ENCODE data around the gene HSPG2. TPM values are rescaled to one million over a fixed set of nuclear protein-coding genes. Genes with fewer than 3 reads are reported as not detected.

HSPG2 gene
- total and polyA plus RNA-seq, 7 experiments from 2014 or later = 1.0 to 20.8 (median 9.4) TPM

DNA sequence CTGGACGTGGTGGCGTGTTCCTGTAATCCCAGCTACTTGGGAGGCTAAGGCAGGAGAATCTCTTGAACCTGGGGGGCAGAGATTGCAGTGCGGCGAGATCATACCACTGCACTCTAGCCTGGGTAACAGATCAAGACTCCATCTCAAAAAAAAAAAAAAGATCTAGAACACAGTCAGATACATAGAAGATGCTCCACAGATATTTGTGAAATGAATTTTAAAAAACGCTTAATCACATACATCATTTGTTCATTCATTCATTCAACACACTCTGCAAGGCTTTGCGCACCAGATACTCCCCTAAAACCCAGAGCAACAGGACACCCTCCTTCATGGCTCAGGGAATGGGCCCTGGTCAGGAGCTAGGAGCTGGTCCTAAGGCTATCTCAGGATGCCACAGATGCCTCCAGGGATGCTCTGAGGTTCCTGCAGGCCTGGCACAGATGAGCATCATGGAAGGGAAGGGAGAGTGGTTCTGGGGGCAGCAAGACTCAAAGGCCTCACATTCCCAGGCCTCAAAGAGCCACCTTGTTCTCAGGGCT, 6.4 kb downstream of the HSPG2 start:
- POLR2A ChIA-PET = no interaction called here
- Mint-ChIP-seq H3K9me3 (no peaks in the 10 kb centered on the region), H3K27me3 (peaks cover 0 to 11% (median 5%) of the 10 kb centered on the region in 5 donors), H3K4me1 (peaks cover 8 to 21% (median 15%) of the 10 kb centered on the region in 7 donors), H3K4me3 (no peak overlapping the region), H3K27ac (no peak overlapping the region), H3K36me3 (peaks cover 0 to 5% (median 0%) of the 10 kb centered on the region in 5 donors)
- Histone ChIP-seq H3K4me3 (ENCODE audit: low read length) (no peak overlapping the region), H3K27me3 (ENCODE audit: control insufficient read depth in 2 of 2, insufficient read depth in 2 of 2, low read length in 2 of 2) (no peaks in the 10 kb centered on the region), H3K9me3 (ENCODE audit: control insufficient read depth in 2 of 3, low read length in 3 of 3) (no peaks in the 10 kb centered on the region), H3K36me3 (ENCODE audit: control insufficient read depth in 2 of 3, insufficient read depth in 3 of 3, low read length in 3 of 3) (no peaks in the 10 kb centered on the region), H3K27ac (ENCODE audit: low read depth, low read length) (no peak overlapping the region), H3K4me1 (ENCODE audit: control insufficient read depth in 2 of 2, insufficient read depth in 2 of 2, low read length in 2 of 2) (peaks cover 0 to 10% of the 10 kb centered on the region in 2 donors)
- ATAC-seq (no peak), DNase-seq (no peak)
- intact Hi-C loops (cut with micrococcal nuclease) = loop anchor here in 1 of 2 donors (10.0 kb wide), 1 partner anchor 116 kb away; the partner anchor contains the start of gene LDLRAD2
- CTCF ChIA-PET = no interaction called here

GRCh38 chr1:21930080-21930571, 7.0 kb downstream of the HSPG2 start:
- H3K4me3 Mint-ChIP-seq = no peak overlapping the region
- peaks cover 0 to 7% (median 2%) of the 10 kb centered on the region in 5 donors for H3K27me3 Mint-ChIP-seq
- no peaks in the 10 kb centered on the region for H3K9me3 Mint-ChIP-seq
- H3K27ac Mint-ChIP-seq = peak overlapping the region in 2 of 9 donors; percentile 28 to 76
- H3K36me3 Mint-ChIP-seq = peaks cover 0 to 5% (median 0%) of the 10 kb centered on the region in 5 donors
- no peak for ATAC-seq
- no peak overlapping the region for H3K4me3 ChIP-seq (ENCODE audit: low read length)
- H3K9me3 ChIP-seq (ENCODE audit: control insufficient read depth in 2 of 3, low read length in 3 of 3) = no peaks in the 10 kb centered on the region
- no peaks in the 10 kb centered on the region for H3K27me3 ChIP-seq (ENCODE audit: control insufficient read depth in 2 of 2, insufficient read depth in 2 of 2, low read length in 2 of 2)
- H3K4me1 ChIP-seq (ENCODE audit: control insufficient read depth in 2 of 2, insufficient read depth in 2 of 2, low read length in 2 of 2) = peaks cover 0 to 10% of the 10 kb centered on the region in 2 donors
- DNase-seq = no peak
- peaks cover 7 to 16% (median 10%) of the 10 kb centered on the region in 7 donors for H3K4me1 Mint-ChIP-seq
- intact Hi-C loops (cut with micrococcal nuclease) = loop anchor here in 1 of 2 donors (10.0 kb wide), 1 partner anchor 115 kb away; the partner anchor contains the start of gene LDLRAD2
- H3K27ac ChIP-seq (ENCODE audit: low read depth, low read length) = no peak overlapping the region
- H3K36me3 ChIP-seq (ENCODE audit: control insufficient read depth in 2 of 3, insufficient read depth in 3 of 3, low read length in 3 of 3) = no peaks in the 10 kb centered on the region
- ChIA-PET CTCF (no interaction called here), POLR2A (no interaction called here)

- Histone ChIP-seq H3K27me3 (ENCODE audit: control insufficient read depth in 2 of 2, insufficient read depth in 2 of 2, low read length in 2 of 2) (no peaks in the 10 kb centered on the region), H3K27ac (ENCODE audit: low read depth, low read length) (no peak overlapping the region), H3K9me3 (ENCODE audit: control insufficient read depth in 2 of 3, low read length in 3 of 3) (no peaks in the 10 kb centered on the region), H3K4me1 (ENCODE audit: control insufficient read depth in 2 of 2, insufficient read depth in 2 of 2, low read length in 2 of 2) (no peaks in the 10 kb centered on the region), H3K4me3 (ENCODE audit: low read length) (no peak overlapping the region), H3K36me3 (ENCODE audit: control insufficient read depth in 2 of 3, insufficient read depth in 3 of 3, low read length in 3 of 3) (no peaks in the 10 kb centered on the region)
- CTCF ChIA-PET = no interaction called here
- no peak for ATAC-seq
- Mint-ChIP-seq H3K4me1 (peaks cover 0 to 10% (median 0%) of the 10 kb centered on the region in 7 donors), H3K9me3 (no peaks in the 10 kb centered on the region), H3K27me3 (peaks cover 0 to 7% (median 2%) of the 10 kb centered on the region in 5 donors), H3K36me3 (peaks cover 0 to 5% (median 0%) of the 10 kb centered on the region in 5 donors), H3K4me3 (no peak overlapping the region), H3K27ac (no peak overlapping the region)
- no peak for DNase-seq
- POLR2A ChIA-PET = no interaction called here
- intact Hi-C loops (cut with micrococcal nuclease) = no loop called here
These were observed 9.4 kb downstream of the HSPG2 start for GRCh38 chr1:21927533-21928237.

DNA sequence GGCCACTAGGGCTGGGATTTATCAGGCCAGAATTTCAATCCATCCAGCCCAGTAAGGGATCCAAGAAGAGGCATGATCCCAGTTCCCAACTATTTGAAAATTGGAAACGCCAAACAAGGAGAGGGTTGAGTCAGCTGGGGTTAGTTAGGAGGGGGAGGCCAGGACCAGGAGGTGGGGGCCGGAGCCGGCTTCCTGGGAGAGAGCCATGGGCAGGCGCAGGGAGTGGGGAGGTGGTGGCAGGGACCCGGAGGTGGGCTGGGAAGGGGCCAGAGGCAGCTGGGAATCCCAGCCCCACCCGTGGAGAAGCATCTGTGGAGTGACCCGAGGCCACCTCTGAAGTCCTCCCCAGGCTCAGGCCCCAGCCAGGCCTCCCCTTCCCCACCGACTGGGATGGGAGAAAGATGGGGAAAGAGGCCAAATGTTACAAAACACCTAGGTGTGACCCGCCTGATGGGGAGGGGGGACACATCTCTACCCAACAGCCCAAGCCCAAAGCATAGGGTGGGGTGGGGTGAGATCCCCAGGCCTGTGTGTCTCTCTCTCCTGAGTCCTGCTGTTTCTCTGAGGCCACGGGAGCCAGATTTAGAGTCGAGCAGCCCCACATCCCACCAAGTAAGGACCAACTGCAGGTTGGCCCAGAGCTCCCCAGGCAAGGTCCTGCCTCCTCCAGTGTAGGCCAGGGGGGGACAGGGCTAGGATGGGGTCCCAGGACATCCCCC, 10.1 kb downstream of the HSPG2 start:
- H3K4me3 Mint-ChIP-seq = no peak overlapping the region
- no peaks in the 10 kb centered on the region for H3K4me1 ChIP-seq (ENCODE audit: control insufficient read depth in 2 of 2, insufficient read depth in 2 of 2, low read length in 2 of 2)
- ChIA-PET CTCF (no interaction called here), POLR2A (no interaction called here)
- H3K36me3 Mint-ChIP-seq = peaks cover 0 to 5% (median 0%) of the 10 kb centered on the region in 5 donors
- H3K9me3 ChIP-seq (ENCODE audit: control insufficient read depth in 2 of 3, low read length in 3 of 3) = no peaks in the 10 kb centered on the region
- H3K27me3 ChIP-seq (ENCODE audit: control insufficient read depth in 2 of 2, insufficient read depth in 2 of 2, low read length in 2 of 2) = no peaks in the 10 kb centered on the region
- DNase-seq = no peak
- no peaks in the 10 kb centered on the region for H3K36me3 ChIP-seq (ENCODE audit: control insufficient read depth in 2 of 3, insufficient read depth in 3 of 3, low read length in 3 of 3)
- no peak overlapping the region for H3K27ac ChIP-seq (ENCODE audit: low read depth, low read length)
- H3K27ac Mint-ChIP-seq = no peak overlapping the region
- H3K4me3 ChIP-seq (ENCODE audit: low read length) = no peak overlapping the region
- H3K27me3 Mint-ChIP-seq = peaks cover 0 to 6% (median 2%) of the 10 kb centered on the region in 5 donors
- peaks cover 0 to 5% (median 0%) of the 10 kb centered on the region in 7 donors for H3K4me1 Mint-ChIP-seq
- no peaks in the 10 kb centered on the region for H3K9me3 Mint-ChIP-seq
- intact Hi-C loops (cut with micrococcal nuclease) = no loop called here
- ATAC-seq = no peak

GRCh38 chr1:21926065-21926464, 11.0 kb downstream of the HSPG2 start:
- Histone ChIP-seq H3K9me3 (ENCODE audit: control insufficient read depth in 2 of 3, low read length in 3 of 3) (no peaks in the 10 kb centered on the region), H3K4me3 (ENCODE audit: low read length) (no peak overlapping the region), H3K27me3 (ENCODE audit: control insufficient read depth in 2 of 2, insufficient read depth in 2 of 2, low read length in 2 of 2) (no peaks in the 10 kb centered on the region), H3K36me3 (ENCODE audit: control insufficient read depth in 2 of 3, insufficient read depth in 3 of 3, low read length in 3 of 3) (no peaks in the 10 kb centered on the region), H3K4me1 (ENCODE audit: control insufficient read depth in 2 of 2, insufficient read depth in 2 of 2, low read length in 2 of 2) (no peaks in the 10 kb centered on the region), H3K27ac (ENCODE audit: low read depth, low read length) (no peak overlapping the region)
- H3K9me3 Mint-ChIP-seq = no peaks in the 10 kb centered on the region
- ATAC-seq = no peak
- H3K4me3 Mint-ChIP-seq = no peak overlapping the region
- peaks cover 0 to 5% (median 0%) of the 10 kb centered on the region in 5 donors for H3K36me3 Mint-ChIP-seq
- ChIA-PET CTCF (no interaction called here), POLR2A (no interaction called here)
- H3K27me3 Mint-ChIP-seq = peaks cover 0 to 6% (median 2%) of the 10 kb centered on the region in 5 donors
- no peak overlapping the region for H3K27ac Mint-ChIP-seq
- DNase-seq = no peak
- peaks cover 0 to 5% (median 0%) of the 10 kb centered on the region in 7 donors for H3K4me1 Mint-ChIP-seq
- intact Hi-C loops (cut with micrococcal nuclease) = no loop called here

DNA sequence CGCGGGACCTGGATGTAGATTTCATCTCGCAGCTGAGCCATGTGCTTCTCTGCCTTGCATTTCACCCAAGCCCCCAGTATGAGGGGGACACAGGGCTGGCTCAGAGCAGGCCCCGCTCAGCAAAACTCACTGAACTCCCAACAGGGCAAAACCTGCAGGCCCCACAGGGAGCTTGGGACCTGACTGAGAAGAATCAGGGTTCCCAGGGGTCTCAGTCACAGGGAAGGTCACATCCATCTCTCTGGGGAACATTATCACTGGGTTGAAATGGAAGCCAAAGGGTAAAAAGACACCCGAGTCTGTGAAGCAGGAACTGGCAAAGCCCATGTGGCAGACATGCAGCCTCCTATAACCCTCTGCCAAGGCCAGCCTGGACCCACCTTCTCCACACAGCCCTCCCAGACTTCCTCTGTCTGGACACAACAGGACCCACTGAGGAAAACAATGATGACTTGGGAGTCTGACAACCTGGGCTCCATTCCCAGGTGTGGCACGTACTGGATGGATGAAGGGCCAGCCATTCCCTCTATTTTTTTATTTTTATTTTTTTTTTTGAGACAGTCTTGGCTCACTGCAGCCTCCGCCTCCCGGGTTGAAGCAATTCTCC, 11.7 kb downstream of the HSPG2 start:
- Histone ChIP-seq H3K36me3 (ENCODE audit: control insufficient read depth in 2 of 3, insufficient read depth in 3 of 3, low read length in 3 of 3) (no peaks in the 10 kb centered on the region), H3K4me3 (ENCODE audit: low read length) (no peak overlapping the region), H3K27me3 (ENCODE audit: control insufficient read depth in 2 of 2, insufficient read depth in 2 of 2, low read length in 2 of 2) (no peaks in the 10 kb centered on the region), H3K4me1 (ENCODE audit: control insufficient read depth in 2 of 2, insufficient read depth in 2 of 2, low read length in 2 of 2) (no peaks in the 10 kb centered on the region), H3K27ac (ENCODE audit: low read depth, low read length) (no peak overlapping the region), H3K9me3 (ENCODE audit: control insufficient read depth in 2 of 3, low read length in 3 of 3) (no peaks in the 10 kb centered on the region)
- ChIA-PET CTCF (no interaction called here), POLR2A (no interaction called here)
- Mint-ChIP-seq H3K9me3 (no peaks in the 10 kb centered on the region), H3K4me3 (no peak overlapping the region), H3K27ac (no peak overlapping the region), H3K27me3 (peaks cover 0 to 5% (median 2%) of the 10 kb centered on the region in 5 donors), H3K36me3 (peaks cover 0 to 5% (median 0%) of the 10 kb centered on the region in 5 donors), H3K4me1 (peaks cover 0 to 5% (median 0%) of the 10 kb centered on the region in 7 donors)
- intact Hi-C loops (cut with micrococcal nuclease) = no loop called here
- no peak for ATAC-seq
- DNase-seq = no peak

Measured in naive thymus-derived CD4-positive, alpha-beta T cell (primary cell).